GM12864 (cell line): Measurements from ENCODE around the gene ZNF91.
"Not testable (repeated sequence)": the region's sequence is repeated elsewhere in the genome, so short reads cannot be mapped to it uniquely, and the experiment has no call there.

ENCODE experiments used
- DNase-seq: peaks from one replicate; pipeline ENCODE4 v3.0.0-alpha.2; 2011; ENCODE audit warnings: low read depth
- H3K4me3 ChIP-seq: 2 replicates; pipeline ENCODE4 v1.5.1; 2011; ENCODE audit warnings: mild to moderate bottlenecking, low read depth, low read length, control low read depth
- CTCF ChIP-seq: IDR thresholded peaks from 2 replicates; pipeline ENCODE4 v1.5.1; 2011; ENCODE audit warnings: low read depth, mild to moderate bottlenecking, moderate library complexity, low read length, control low read depth, inconsistent platforms; ENCODE audit errors: missing control alignments

The ZNF91 gene

GRCh38 chr19:23399443-23399842 lies 4.2 kb upstream of the ZNF91 start:
- DNase-seq, result no peak
- H3K4me3 ChIP-seq, result no peak overlapping the region
- no peak for TF ChIP-seq CTCF

GRCh38 chr19:23395722-23396117 lies 449 bp upstream of the ZNF91 start:
- not testable (repeated sequence) for DNase-seq
- peak overlapping the region; percentile 97; the same call in 1 of the 2 replicates for H3K4me3 ChIP-seq

- no peak for TF ChIP-seq CTCF
Observed at GRCh38 chr19:23394511-23394910, 760 bp downstream of the ZNF91 start.

GRCh38 chr19:23393121-23393520 lies 2.1 kb downstream of the ZNF91 start:
- TF ChIP-seq CTCF, result no peak
- H3K4me3 ChIP-seq, result no peak overlapping the region
- no peak for DNase-seq

More at GRCh38 chr19:23394511-23394910, 760 bp downstream of the ZNF91 start:
- DNase-seq, result no peak
- peak overlapping the region; percentile 97 for H3K4me3 ChIP-seq

- TF ChIP-seq CTCF, result no peak
- no peak for DNase-seq
- H3K4me3 ChIP-seq, result no peak overlapping the region
Observed at GRCh38 chr19:23391236-23391635, 4.0 kb downstream of the ZNF91 start.

- TF ChIP-seq CTCF, result no peak
- DNase-seq, result no peak
- no peak overlapping the region for H3K4me3 ChIP-seq
Observed at GRCh38 chr19:23385404-23385803, 9.9 kb downstream of the ZNF91 start.

- no peak for TF ChIP-seq CTCF
- H3K4me3 ChIP-seq, result no peak overlapping the region
- no peak for DNase-seq
Observed at GRCh38 chr19:23384858-23385257, 10.4 kb downstream of the ZNF91 start.

GRCh38 chr19:23384166-23384565 lies 11.1 kb downstream of the ZNF91 start:
- DNase-seq, result no peak
- no peak overlapping the region for H3K4me3 ChIP-seq
- TF ChIP-seq CTCF, result no peak
